GM23248 (cell line): ENCODE results near the gene AP2M1. TPM values are rescaled to one million over a fixed set of nuclear protein-coding genes. Genes with fewer than 3 reads are reported as not detected.
A peak's percentile ranks its signal among the peaks of the same experiment; 100 is the strongest.

Experiments
- DNase-seq: peaks from one replicate; pipeline ENCODE4 v3.0.0-alpha.2; 2015
- H2AFZ ChIP-seq: fragments of 200-600 bp; sonication (generic); 2 replicates; pipeline ENCODE4 v1.6.1; 2016; ENCODE audit warnings: antibody characterized with exemption
- H3F3A ChIP-seq: fragments of 200-600 bp; sonication (generic); 2 replicates; pipeline ENCODE4 v1.6.1; 2016; ENCODE audit warnings: mild to moderate bottlenecking, antibody characterized with exemption, mixed run types; ENCODE audit not compliant: insufficient read depth
- H3K27ac ChIP-seq: fragments of 200-600 bp; sonication (generic); 2 replicates; pipeline ENCODE4 v1.5.1; 2016; ENCODE audit warnings: mild to moderate bottlenecking
- H3K27me3 ChIP-seq: fragments of 200-600 bp; sonication (generic); replicated peaks from 2 replicates; pipeline ENCODE4 v1.6.1; 2016; ENCODE audit warnings: mild to moderate bottlenecking; ENCODE audit not compliant: insufficient read depth
- H3K36me3 ChIP-seq: fragments of 200-600 bp; sonication (generic); 2 replicates; pipeline ENCODE4 v1.6.1; 2016; ENCODE audit warnings: low read depth, mild to moderate bottlenecking
- H3K4me1 ChIP-seq: fragments of 200-600 bp; sonication (generic); 2 replicates; pipeline ENCODE4 v1.6.1; 2016; ENCODE audit warnings: mild to moderate bottlenecking; ENCODE audit not compliant: insufficient read depth
- H3K4me2 ChIP-seq: fragments of 200-600 bp; sonication (generic); one replicate; pipeline ENCODE4 v1.6.1; 2016; ENCODE audit warnings: mild to moderate bottlenecking; ENCODE audit not compliant: unreplicated experiment
- H3K4me3 ChIP-seq: fragments of 200-600 bp; sonication (generic); 2 replicates; pipeline ENCODE4 v1.5.1; 2016; ENCODE audit warnings: mild to moderate bottlenecking
- H3K79me2 ChIP-seq: fragments of 200-600 bp; sonication (generic); 2 replicates; pipeline ENCODE4 v1.6.1; 2016; ENCODE audit warnings: mild to moderate bottlenecking; ENCODE audit not compliant: insufficient read depth
- H3K9ac ChIP-seq: fragments of 200-600 bp; sonication (generic); 2 replicates; pipeline ENCODE4 v1.6.1; 2016; ENCODE audit warnings: mild to moderate bottlenecking
- H3K9me2 ChIP-seq: fragments of 200-600 bp; sonication (generic); 2 replicates; pipeline ENCODE4 v1.6.1; 2016; ENCODE audit warnings: mixed run types, mild to moderate bottlenecking, moderate library complexity; ENCODE audit not compliant: insufficient read depth
- H3K9me3 ChIP-seq: fragments of 200-600 bp; sonication (generic); one replicate; pipeline ENCODE4 v1.6.1; 2017; ENCODE audit warnings: low read depth
- H4K20me1 ChIP-seq: fragments of 200-600 bp; sonication (generic); 2 replicates; pipeline ENCODE4 v1.6.0; 2016; ENCODE audit not compliant: insufficient read depth
- EZH2 ChIP-seq: fragments of 200-600 bp; sonication (generic); IDR thresholded peaks from 2 replicates; pipeline ENCODE4 v1.6.1; 2018; ENCODE audit warnings: antibody characterized with exemption, mild to moderate bottlenecking; ENCODE audit not compliant: insufficient read depth, poor library complexity, severe bottlenecking
- EZH2phosphoT487 ChIP-seq: fragments of 200-600 bp; sonication (generic); IDR thresholded peaks from 2 replicates; pipeline ENCODE4 v1.6.1; 2018; ENCODE audit warnings: antibody characterized with exemption, moderate library complexity, mild to moderate bottlenecking, low read depth; ENCODE audit not compliant: insufficient read depth
- WGBS, 2 experiments: methylation state at CpG; one replicate each; pipeline ENCODE4 v1.1.6; 2015 to 2017; ENCODE audit warnings: low lambda C conversion rate in 2 of 2, low coverage in 1 of 2; ENCODE audit errors: missing lambda C conversion rate in 2 of 2; 5-methylcytosine and 5-hydroxymethylcytosine counted together
- in situ Hi-C: fragments of 300-500 bp; cut with MboI; formaldehyde crosslinking; loops from 2 replicates; pipeline ENCODE4 v1.15.0; 2020
- polyA plus RNA-seq: library from polyadenylated mRNA; unstranded; fragments of >200 nt; fragmentation: Nextera tagmentation; extraction: Ambion mirVana; gene quantifications from 2 replicates; pipeline ENCODE4 v1.2.1, GENCODE V29; 2016
- total RNA-seq: library from RNA; depleted of rRNA; stranded (reverse); fragments of >200 nt; shearing (Covaris generic); gene quantifications from 2 replicates; pipeline ENCODE4 v1.2.3, GENCODE V29; 2014

Gene AP2M1
- total and polyA plus RNA-seq, 2 experiments from 2014 or later = 951 to 1,073 TPM

GRCh38 chr3:184133840-184134745 lies 40.6 kb upstream of the AP2M1 start:
- peak overlapping the region; percentile 91 for H2AFZ ChIP-seq
- H3F3A ChIP-seq = 0 out of 2 replicates have a peak, but pooled peaks cover 9% of the 10 kb centered on the region
- H3K27ac ChIP-seq = peak overlapping the region; percentile 68
- peaks cover 39% of the 10 kb centered on the region for H3K79me2 ChIP-seq
- peak overlapping the region; percentile 95 for H3K4me2 ChIP-seq
- in situ Hi-C loops = no loop called here
- H3K36me3 ChIP-seq = no peaks in the 10 kb centered on the region
- peak overlapping the region; percentile 87 for H3K9ac ChIP-seq
- no peaks in the 10 kb centered on the region for H3K27me3 ChIP-seq
- H3K9me2 ChIP-seq = no peaks in the 10 kb centered on the region
- 1 to 2% methylated on average over 32 to 37 of the region's 37 CpGs for WGBS, 2 experiments
- peaks cover 11% of the 10 kb centered on the region for H3K4me1 ChIP-seq
- DNase-seq = peak; percentile 93
- no peak for TF ChIP-seq EZH2phosphoT487
- H3K9me3 ChIP-seq = no peaks in the 10 kb centered on the region
- H4K20me1 ChIP-seq = no peaks in the 10 kb centered on the region
- peak overlapping the region; percentile 93 for H3K4me3 ChIP-seq

- peak; percentile 66 for DNase-seq
- peak overlapping the region; percentile 68 for H3K27ac ChIP-seq
- H3K9me2 ChIP-seq = no peaks in the 10 kb centered on the region
- no peaks in the 10 kb centered on the region for H3K36me3 ChIP-seq
- H3K27me3 ChIP-seq = no peaks in the 10 kb centered on the region
- H3K79me2 ChIP-seq = peaks cover 45% of the 10 kb centered on the region
- in situ Hi-C loops = no loop called here
- 0 out of 2 replicates have a peak, but pooled peaks cover 5% of the 10 kb centered on the region for H3F3A ChIP-seq
- no peak for TF ChIP-seq EZH2phosphoT487
- TF ChIP-seq EZH2 = no peak
- no peaks in the 10 kb centered on the region for H4K20me1 ChIP-seq
- peak overlapping the region; percentile 93 for H3K4me3 ChIP-seq
- peak overlapping the region; percentile 91 for H2AFZ ChIP-seq
- H3K4me1 ChIP-seq = peaks cover 11% of the 10 kb centered on the region
- H3K9ac ChIP-seq = peak overlapping the region; percentile 87
- peak overlapping the region; percentile 95 for H3K4me2 ChIP-seq
- WGBS, 2 experiments = 0 to 1% methylated on average over 21 of the region's 21 CpGs
- no peaks in the 10 kb centered on the region for H3K9me3 ChIP-seq
These were observed 39.9 kb upstream of the AP2M1 start for GRCh38 chr3:184134746-184135148.

GRCh38 chr3:184135149-184135910 lies 39.3 kb upstream of the AP2M1 start, which contains the start of gene EIF2B5:
Gene EIF2B5 (plus strand): TSS chr3:184135358. CDS start chr3:184135386, 28 bp downstream.
- H3K79me2 ChIP-seq = peaks cover 50% of the 10 kb centered on the region
- whole genome bisulfite sequencing, 2 experiments = 1% methylated on average over 43 to 56 of the region's 56 CpGs

GRCh38 chr3:184135911-184136260 lies 38.8 kb upstream of the AP2M1 start:
- H2AFZ ChIP-seq = peak overlapping the region; percentile 91
- in situ Hi-C loops = no loop called here
- TF ChIP-seq EZH2phosphoT487 (no peak), EZH2 (no peak)

More at GRCh38 chr3:184135149-184135910, 39.3 kb upstream of the AP2M1 start, which contains the start of gene EIF2B5:
- H3K9ac ChIP-seq = peak within 1 kb of the TSS; percentile 87
- no peak for TF ChIP-seq EZH2
- no peak for TF ChIP-seq EZH2phosphoT487
- H3K9me3 ChIP-seq = no peaks in the 10 kb centered on the region
- H3K27me3 ChIP-seq = no peaks in the 10 kb centered on the region
- H3K36me3 ChIP-seq = no peaks in the 10 kb centered on the region
- peaks cover 11% of the 10 kb centered on the region for H3K4me1 ChIP-seq
- peak within 1 kb of the TSS; percentile 91 for H2AFZ ChIP-seq
- 0 out of 2 replicates have a peak, but pooled peaks cover 5% of the 10 kb centered on the region for H3F3A ChIP-seq
- peak within 1 kb of the TSS; percentile 93 for H3K4me3 ChIP-seq
- DNase-seq = peak; percentile 91
- in situ Hi-C loops = no loop called here
- peak within 1 kb of the TSS; percentile 95 for H3K4me2 ChIP-seq
- H3K9me2 ChIP-seq = no peaks in the 10 kb centered on the region
- no peaks in the 10 kb centered on the region for H4K20me1 ChIP-seq
- H3K27ac ChIP-seq = peak within 1 kb of the TSS; percentile 68

More at GRCh38 chr3:184135911-184136260, 38.8 kb upstream of the AP2M1 start:
- Histone ChIP-seq H3K79me2 (peaks cover 56% of the 10 kb centered on the region), H3K4me1 (peaks cover 11% of the 10 kb centered on the region), H3K27ac (peak overlapping the region; percentile 68), H3K9ac (peak overlapping the region; percentile 87), H3K9me3 (no peaks in the 10 kb centered on the region), H3K27me3 (no peaks in the 10 kb centered on the region), H4K20me1 (no peaks in the 10 kb centered on the region), H3F3A (0 out of 2 replicates have a peak, but pooled peaks cover 5% of the 10 kb centered on the region), H3K4me2 (peak overlapping the region; percentile 95), H3K4me3 (peak overlapping the region; percentile 93), H3K9me2 (no peaks in the 10 kb centered on the region), H3K36me3 (0 out of 2 replicates have a peak, but pooled peaks cover 4% of the 10 kb centered on the region)
- 4 to 9% methylated on average over 9 of the region's 9 CpGs for WGBS, 2 experiments
- no peak for DNase-seq
